Measurements from ENCODE around the gene BCAS3. TPM values are rescaled to one million over a fixed set of nuclear protein-coding genes. Genes with fewer than 3 reads are reported as not detected.

BCAS3 gene
- total RNA-seq, 1 donor from 2014 or later, result 22.6 TPM

DNA sequence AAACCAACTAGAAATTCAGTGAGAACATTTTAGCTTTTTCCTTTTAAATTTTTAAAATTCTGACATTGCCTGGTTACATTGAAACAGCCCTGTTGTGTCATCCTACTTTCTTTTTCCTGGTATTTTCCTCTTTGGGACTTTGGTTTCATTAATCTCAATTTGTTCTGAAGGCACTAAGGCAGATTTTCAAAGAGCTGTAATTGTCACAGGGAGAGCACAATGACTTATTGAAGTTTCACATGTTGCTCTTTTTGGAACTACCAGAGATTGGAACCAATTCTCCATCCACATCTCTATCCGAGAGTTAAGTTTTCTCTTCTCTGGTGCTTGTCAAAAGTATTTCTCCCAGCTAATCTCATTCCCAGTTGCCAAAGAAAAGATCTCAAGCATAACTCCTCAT, 577.3 kb downstream of the BCAS3 start:
- H3K9me3 Mint-ChIP-seq (ENCODE audit: low read depth), result no peaks in the 10 kb centered on the region
- no peak overlapping the region for H3K4me3 Mint-ChIP-seq (ENCODE audit: unreplicated experiment)
- no peak overlapping the region for H3K27ac Mint-ChIP-seq (ENCODE audit: unreplicated experiment)
- H3K27me3 Mint-ChIP-seq (ENCODE audit: low read depth), result peaks cover 5% of the 10 kb centered on the region
- TF ChIP-seq, protein P1, sequence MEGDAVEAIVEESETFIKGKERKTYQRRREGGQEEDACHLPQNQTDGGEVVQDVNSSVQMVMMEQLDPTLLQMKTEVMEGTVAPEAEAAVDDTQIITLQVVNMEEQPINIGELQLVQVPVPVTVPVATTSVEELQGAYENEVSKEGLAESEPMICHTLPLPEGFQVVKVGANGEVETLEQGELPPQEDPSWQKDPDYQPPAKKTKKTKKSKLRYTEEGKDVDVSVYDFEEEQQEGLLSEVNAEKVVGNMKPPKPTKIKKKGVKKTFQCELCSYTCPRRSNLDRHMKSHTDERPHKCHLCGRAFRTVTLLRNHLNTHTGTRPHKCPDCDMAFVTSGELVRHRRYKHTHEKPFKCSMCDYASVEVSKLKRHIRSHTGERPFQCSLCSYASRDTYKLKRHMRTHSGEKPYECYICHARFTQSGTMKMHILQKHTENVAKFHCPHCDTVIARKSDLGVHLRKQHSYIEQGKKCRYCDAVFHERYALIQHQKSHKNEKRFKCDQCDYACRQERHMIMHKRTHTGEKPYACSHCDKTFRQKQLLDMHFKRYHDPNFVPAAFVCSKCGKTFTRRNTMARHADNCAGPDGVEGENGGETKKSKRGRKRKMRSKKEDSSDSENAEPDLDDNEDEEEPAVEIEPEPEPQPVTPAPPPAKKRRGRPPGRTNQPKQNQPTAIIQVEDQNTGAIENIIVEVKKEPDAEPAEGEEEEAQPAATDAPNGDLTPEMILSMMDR (IDR thresholded peaks at IDR 0.05), result no peak
- H3K4me1 Mint-ChIP-seq (ENCODE audit: low read depth), result peaks cover 43% of the 10 kb centered on the region
- no peaks in the 10 kb centered on the region for H3K36me3 Mint-ChIP-seq (ENCODE audit: low read depth)
- no peak for DNase-seq (ENCODE audit: low spot score)

DNA sequence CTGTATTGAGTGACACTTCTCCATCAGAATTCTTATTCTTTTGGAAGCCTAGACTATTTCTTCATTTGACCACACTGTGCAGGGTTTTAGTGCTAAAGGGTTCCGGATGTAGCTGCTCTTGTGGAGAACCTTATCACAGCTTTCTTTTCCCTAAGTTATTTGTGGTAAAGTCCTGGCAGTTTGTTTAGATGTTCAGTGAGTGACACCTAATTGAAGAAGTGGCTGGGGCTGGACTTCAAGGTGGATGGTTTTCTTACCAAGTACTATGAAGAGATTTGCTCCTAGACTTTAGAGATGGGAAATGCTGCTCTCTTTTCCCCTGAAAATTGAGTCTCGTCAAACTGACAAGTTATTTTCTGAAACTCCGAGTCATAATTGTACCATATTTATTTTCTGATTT, 578.0 kb downstream of the BCAS3 start:
- H3K4me3 Mint-ChIP-seq (ENCODE audit: unreplicated experiment), result no peak overlapping the region
- no peak overlapping the region for H3K27ac Mint-ChIP-seq (ENCODE audit: unreplicated experiment)
- DNase-seq (ENCODE audit: low spot score), result no peak
- H3K9me3 Mint-ChIP-seq (ENCODE audit: low read depth), result no peaks in the 10 kb centered on the region
- peaks cover 43% of the 10 kb centered on the region for H3K4me1 Mint-ChIP-seq (ENCODE audit: low read depth)
- TF ChIP-seq, protein P1 (IDR thresholded peaks at IDR 0.05), result no peak
- peaks cover 5% of the 10 kb centered on the region for H3K27me3 Mint-ChIP-seq (ENCODE audit: low read depth)
- no peaks in the 10 kb centered on the region for H3K36me3 Mint-ChIP-seq (ENCODE audit: low read depth)

DNA sequence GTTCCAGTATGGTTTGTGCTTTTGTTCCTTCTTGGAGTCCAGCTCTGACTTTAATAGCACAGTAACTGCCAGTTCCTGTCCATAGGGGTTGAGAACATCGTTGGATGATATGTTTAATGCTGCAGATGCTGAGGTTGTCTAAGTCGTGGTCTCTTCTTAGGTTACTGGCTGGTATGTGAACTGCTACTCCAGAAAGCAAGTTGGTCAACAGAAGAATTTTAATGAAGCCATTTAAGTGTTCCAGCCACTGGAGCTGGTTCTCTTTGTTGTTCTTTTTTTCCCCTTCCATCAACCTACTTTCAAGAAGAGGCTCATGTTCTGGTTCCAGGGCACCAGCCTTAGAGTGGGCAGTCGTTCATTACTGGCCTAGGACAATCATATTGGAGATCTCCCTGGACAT, 581.7 kb downstream of the BCAS3 start:
- TF ChIP-seq, protein P1 (IDR thresholded peaks at IDR 0.05), result no peak
- H3K27me3 Mint-ChIP-seq (ENCODE audit: low read depth), result peaks cover 5% of the 10 kb centered on the region
- H3K9me3 Mint-ChIP-seq (ENCODE audit: low read depth), result no peaks in the 10 kb centered on the region
- no peak overlapping the region for H3K27ac Mint-ChIP-seq (ENCODE audit: unreplicated experiment)
- H3K4me3 Mint-ChIP-seq (ENCODE audit: unreplicated experiment), result no peak overlapping the region
- no peaks in the 10 kb centered on the region for H3K36me3 Mint-ChIP-seq (ENCODE audit: low read depth)
- peaks cover 32% of the 10 kb centered on the region for H3K4me1 Mint-ChIP-seq (ENCODE audit: low read depth)
- DNase-seq (ENCODE audit: low spot score), result no peak

DNA sequence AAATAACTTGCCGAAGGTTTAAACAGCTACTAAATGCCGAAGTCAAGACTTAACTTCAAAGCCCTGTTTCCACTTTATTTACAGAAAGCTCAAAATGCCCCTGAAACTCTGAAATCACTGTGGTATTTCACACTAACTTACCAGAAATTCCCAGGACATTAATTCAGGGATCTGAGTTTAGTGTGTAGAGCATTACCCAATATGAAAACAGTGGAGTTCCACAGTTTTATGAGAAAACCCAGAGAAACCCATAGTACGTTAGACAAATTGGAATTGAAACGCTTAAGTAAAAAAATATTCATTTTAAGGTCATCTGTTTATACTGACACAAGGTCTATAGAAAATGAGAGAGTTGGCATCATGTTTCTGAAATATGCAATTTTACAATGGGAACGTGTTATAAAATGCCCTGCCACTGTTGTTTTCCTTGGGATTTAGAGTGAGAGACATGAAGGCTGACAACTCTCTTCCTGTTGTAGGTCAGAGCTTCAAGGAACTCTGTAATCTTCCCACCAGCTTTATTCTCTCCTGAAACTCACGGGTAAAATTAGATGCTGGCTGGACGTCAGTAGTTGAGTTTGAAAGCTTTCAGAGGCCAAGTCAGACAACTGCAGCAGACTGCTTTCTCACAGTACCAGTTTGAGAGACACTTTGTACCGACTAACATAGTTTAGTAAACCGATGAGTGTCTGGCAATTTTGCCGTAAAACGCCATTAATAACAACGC, 582.6 kb downstream of the BCAS3 start:
- peaks cover 5% of the 10 kb centered on the region for H3K27me3 Mint-ChIP-seq (ENCODE audit: low read depth)
- no peak for DNase-seq (ENCODE audit: low spot score)
- peak overlapping the region; percentile 72 for H3K27ac Mint-ChIP-seq (ENCODE audit: unreplicated experiment)
- H3K9me3 Mint-ChIP-seq (ENCODE audit: low read depth), result no peaks in the 10 kb centered on the region
- TF ChIP-seq, protein P1 (IDR thresholded peaks at IDR 0.05), result no peak
- H3K4me3 Mint-ChIP-seq (ENCODE audit: unreplicated experiment), result no peak overlapping the region
- H3K36me3 Mint-ChIP-seq (ENCODE audit: low read depth), result no peaks in the 10 kb centered on the region
- H3K4me1 Mint-ChIP-seq (ENCODE audit: low read depth), result peaks cover 32% of the 10 kb centered on the region

- Mint-ChIP-seq H3K9me3 (ENCODE audit: low read depth) (no peaks in the 10 kb centered on the region), H3K4me3 (ENCODE audit: unreplicated experiment) (no peak overlapping the region), H3K27ac (ENCODE audit: unreplicated experiment) (peak overlapping the region; percentile 72), H3K4me1 (ENCODE audit: low read depth) (peaks cover 32% of the 10 kb centered on the region), H3K27me3 (ENCODE audit: low read depth) (peaks cover 5% of the 10 kb centered on the region), H3K36me3 (ENCODE audit: low read depth) (no peaks in the 10 kb centered on the region)
- TF ChIP-seq, protein P1 (IDR thresholded peaks at IDR 0.05), result no peak
- DNase-seq (ENCODE audit: low spot score), result no peak
Observed at GRCh38 chr17:61261001-61261637, 583.5 kb downstream of the BCAS3 start.
